ENCODE data around the gene RUBCNL.
"Not testable (repeated sequence)": the region's sequence is repeated elsewhere in the genome, so short reads cannot be mapped to it uniquely, and the experiment has no call there.

RUBCNL gene

DNA sequence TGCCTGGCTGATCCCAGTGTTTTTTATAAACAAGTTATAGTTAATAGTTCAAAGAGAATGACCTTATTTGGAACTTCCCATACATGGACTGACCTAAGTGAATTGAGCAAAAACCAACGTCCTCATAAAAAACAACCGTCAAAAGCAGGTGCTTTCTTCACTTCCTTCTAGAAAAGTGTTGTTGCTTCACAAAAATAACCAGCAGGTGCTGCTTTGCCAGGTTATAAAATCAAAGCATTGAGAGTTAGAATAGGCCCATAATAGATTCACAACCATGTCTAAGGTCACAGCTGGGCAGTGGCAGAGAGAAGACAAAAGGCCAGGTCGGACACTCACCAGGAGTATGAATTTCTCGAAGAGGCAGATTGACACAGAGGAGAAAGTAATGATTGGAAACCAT, 9.5 kb downstream of the RUBCNL start:
- no peak overlapping the region for H3K27ac ChIP-seq (ENCODE audit: insufficient read depth, low read length, poor library complexity, severe bottlenecking)
- H3K9me3 ChIP-seq (ENCODE audit: control insufficient read depth, low read length) = no peaks in the 10 kb centered on the region
- H3K36me3 ChIP-seq (ENCODE audit: control insufficient read depth, insufficient read depth, low read length) = no peaks in the 10 kb centered on the region
- H3K4me3 ChIP-seq (ENCODE audit: insufficient read depth, low read depth, low read length, poor library complexity, severe bottlenecking) = no peak overlapping the region
- no peak for DNase-seq
- H3K4me1 ChIP-seq (ENCODE audit: control insufficient read depth, insufficient read depth, low read length, poor library complexity, severe bottlenecking) = no peaks in the 10 kb centered on the region
- H3K27me3 ChIP-seq (replicated peaks; ENCODE audit: control insufficient read depth, insufficient read depth, low read length, poor library complexity, severe bottlenecking) = no peaks in the 10 kb centered on the region

DNA sequence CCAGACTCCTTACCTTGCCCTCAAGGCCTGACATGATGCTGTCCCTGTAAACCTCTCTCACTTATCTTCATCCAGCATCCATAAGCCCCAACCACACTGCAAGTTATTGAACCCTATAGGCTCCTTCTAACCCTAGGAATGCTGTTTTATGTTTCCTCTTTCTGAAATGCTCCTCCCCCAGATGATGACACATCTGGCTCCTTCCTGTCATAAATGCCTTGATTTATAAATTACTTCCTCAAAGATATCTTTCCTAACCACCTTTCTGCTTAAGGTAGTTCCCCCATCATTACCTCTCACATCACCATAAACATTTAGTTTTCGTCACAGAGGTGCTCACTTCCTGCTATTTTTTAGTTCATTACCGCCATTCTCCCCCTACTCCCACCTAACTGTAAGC, 12.3 kb downstream of the RUBCNL start:
- H3K27me3 ChIP-seq (replicated peaks; ENCODE audit: control insufficient read depth, insufficient read depth, low read length, poor library complexity, severe bottlenecking) = no peaks in the 10 kb centered on the region
- H3K4me1 ChIP-seq (ENCODE audit: control insufficient read depth, insufficient read depth, low read length, poor library complexity, severe bottlenecking) = no peaks in the 10 kb centered on the region
- no peak overlapping the region for H3K4me3 ChIP-seq (ENCODE audit: insufficient read depth, low read depth, low read length, poor library complexity, severe bottlenecking)
- no peaks in the 10 kb centered on the region for H3K36me3 ChIP-seq (ENCODE audit: control insufficient read depth, insufficient read depth, low read length)
- DNase-seq = no peak
- H3K27ac ChIP-seq (ENCODE audit: insufficient read depth, low read length, poor library complexity, severe bottlenecking) = no peak overlapping the region
- H3K9me3 ChIP-seq (ENCODE audit: control insufficient read depth, low read length) = no peaks in the 10 kb centered on the region

DNA sequence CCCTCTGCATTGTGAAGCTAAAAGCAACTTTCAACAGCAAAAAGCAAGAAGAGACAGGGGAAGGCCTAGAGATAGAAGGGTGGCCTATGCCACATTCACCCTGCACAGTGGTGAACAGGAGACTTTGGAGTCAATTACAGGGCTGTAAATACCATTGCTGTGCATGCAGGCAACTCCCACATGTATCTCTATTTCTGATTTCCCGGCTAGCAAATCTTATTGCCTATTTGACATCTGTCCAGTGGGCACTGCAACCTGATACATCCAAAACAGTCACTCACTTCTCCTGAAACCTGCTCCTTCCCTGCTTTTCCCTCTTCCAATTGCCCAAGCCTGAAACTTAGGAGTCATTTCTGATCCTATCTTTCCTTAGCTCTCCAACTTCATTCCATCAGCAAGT, 13.4 kb downstream of the RUBCNL start:
- no peak overlapping the region for H3K4me3 ChIP-seq (ENCODE audit: insufficient read depth, low read depth, low read length, poor library complexity, severe bottlenecking)
- no peaks in the 10 kb centered on the region for H3K27me3 ChIP-seq (replicated peaks; ENCODE audit: control insufficient read depth, insufficient read depth, low read length, poor library complexity, severe bottlenecking)
- no peak for DNase-seq
- H3K27ac ChIP-seq (ENCODE audit: insufficient read depth, low read length, poor library complexity, severe bottlenecking) = no peak overlapping the region
- H3K4me1 ChIP-seq (ENCODE audit: control insufficient read depth, insufficient read depth, low read length, poor library complexity, severe bottlenecking) = no peaks in the 10 kb centered on the region
- H3K9me3 ChIP-seq (ENCODE audit: control insufficient read depth, low read length) = no peaks in the 10 kb centered on the region
- H3K36me3 ChIP-seq (ENCODE audit: control insufficient read depth, insufficient read depth, low read length) = no peaks in the 10 kb centered on the region

DNA sequence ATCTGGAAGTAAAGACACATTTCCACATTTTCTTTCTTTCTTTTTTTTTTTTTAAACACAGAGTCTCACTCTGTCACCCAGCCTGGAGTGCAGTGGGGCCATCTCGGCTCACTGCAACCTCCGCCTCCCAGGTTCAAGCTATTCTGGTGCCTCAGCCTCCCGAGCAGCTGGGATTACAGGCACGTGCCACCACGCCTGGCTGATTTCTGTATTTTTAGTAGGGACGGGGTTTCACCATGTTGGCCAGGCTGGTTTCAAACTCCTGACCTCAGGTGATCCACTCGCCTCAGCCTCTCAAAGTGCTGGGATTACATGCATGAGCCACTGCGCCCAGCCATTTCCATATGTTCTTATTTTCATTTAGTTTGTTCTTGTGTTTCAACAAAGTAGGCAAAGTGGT, 14.1 kb downstream of the RUBCNL start:
- H3K9me3 ChIP-seq (ENCODE audit: control insufficient read depth, low read length); H3K4me1 ChIP-seq (ENCODE audit: control insufficient read depth, insufficient read depth, low read length, poor library complexity, severe bottlenecking); H3K27me3 ChIP-seq (replicated peaks; ENCODE audit: control insufficient read depth, insufficient read depth, low read length, poor library complexity, severe bottlenecking); H3K4me3 ChIP-seq (ENCODE audit: insufficient read depth, low read depth, low read length, poor library complexity, severe bottlenecking); H3K27ac ChIP-seq (ENCODE audit: insufficient read depth, low read length, poor library complexity, severe bottlenecking); H3K36me3 ChIP-seq (ENCODE audit: control insufficient read depth, insufficient read depth, low read length); DNase-seq: not testable (repeated sequence)

DNA sequence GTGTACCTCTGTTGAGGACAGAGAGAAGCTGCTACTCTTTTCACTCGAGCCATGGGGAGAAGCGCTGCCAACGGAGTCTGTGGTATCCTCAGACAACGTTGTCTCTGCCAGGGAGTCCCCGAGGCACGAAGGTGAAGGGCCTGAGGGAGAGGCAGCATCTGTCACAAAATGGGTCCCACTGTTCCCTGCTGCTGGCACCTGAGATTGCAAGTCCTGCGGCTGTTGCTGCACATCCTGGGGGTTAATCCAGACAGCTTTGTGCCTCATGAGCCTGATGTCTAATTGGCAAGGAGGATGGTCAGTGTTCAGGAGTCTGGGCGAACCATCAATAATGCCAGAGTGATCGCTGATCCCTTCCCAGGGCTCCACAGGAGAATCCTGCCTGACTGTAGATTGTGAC, 15.0 kb downstream of the RUBCNL start:
- no peak for DNase-seq
- Histone ChIP-seq H3K27me3 (replicated peaks; ENCODE audit: control insufficient read depth, insufficient read depth, low read length, poor library complexity, severe bottlenecking) (no peaks in the 10 kb centered on the region), H3K9me3 (ENCODE audit: control insufficient read depth, low read length) (no peaks in the 10 kb centered on the region), H3K27ac (ENCODE audit: insufficient read depth, low read length, poor library complexity, severe bottlenecking) (no peak overlapping the region), H3K4me1 (ENCODE audit: control insufficient read depth, insufficient read depth, low read length, poor library complexity, severe bottlenecking) (no peaks in the 10 kb centered on the region), H3K36me3 (ENCODE audit: control insufficient read depth, insufficient read depth, low read length) (no peaks in the 10 kb centered on the region), H3K4me3 (ENCODE audit: insufficient read depth, low read depth, low read length, poor library complexity, severe bottlenecking) (no peak overlapping the region)

DNA sequence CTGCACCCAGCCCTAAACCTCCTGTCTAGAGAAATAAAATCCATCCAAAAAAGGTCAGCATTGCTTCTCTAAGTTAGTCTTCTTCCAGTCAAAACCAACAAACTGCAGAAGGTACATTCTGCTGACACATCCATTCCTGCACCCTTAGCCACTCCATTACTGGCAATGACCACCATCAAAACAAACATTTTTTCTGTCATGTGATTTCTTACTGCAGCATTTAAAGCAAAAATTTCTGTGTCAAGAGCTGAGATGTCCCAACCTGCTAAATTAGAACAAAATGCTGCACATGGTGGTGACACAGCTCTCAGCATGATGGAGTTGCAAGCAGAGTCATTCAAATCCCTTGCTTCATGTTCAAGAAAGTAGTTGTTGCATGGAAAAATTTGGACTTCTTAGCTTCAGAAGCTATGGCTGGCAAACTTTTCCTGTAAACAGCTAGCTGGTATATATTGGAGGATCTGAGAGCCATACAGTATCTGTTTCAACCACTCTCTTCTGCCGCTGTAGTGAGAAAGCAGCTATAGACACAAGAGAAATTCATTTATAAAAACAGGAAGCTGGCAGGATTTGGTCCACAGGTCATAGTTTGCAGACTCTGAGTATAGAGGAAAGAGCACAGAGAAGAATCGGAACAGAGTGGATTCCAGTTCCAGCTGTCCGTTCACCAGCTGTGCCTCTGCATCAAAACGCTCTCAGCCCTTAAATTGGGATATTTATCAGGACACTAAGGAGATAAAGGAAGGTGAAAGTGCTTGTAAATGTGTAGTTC, 17.4 kb downstream of the RUBCNL start:
- Histone ChIP-seq H3K9me3 (ENCODE audit: control insufficient read depth, low read length) (no peaks in the 10 kb centered on the region), H3K27me3 (replicated peaks; ENCODE audit: control insufficient read depth, insufficient read depth, low read length, poor library complexity, severe bottlenecking) (no peaks in the 10 kb centered on the region), H3K36me3 (ENCODE audit: control insufficient read depth, insufficient read depth, low read length) (no peaks in the 10 kb centered on the region), H3K27ac (ENCODE audit: insufficient read depth, low read length, poor library complexity, severe bottlenecking) (no peak overlapping the region), H3K4me3 (ENCODE audit: insufficient read depth, low read depth, low read length, poor library complexity, severe bottlenecking) (no peak overlapping the region), H3K4me1 (ENCODE audit: control insufficient read depth, insufficient read depth, low read length, poor library complexity, severe bottlenecking) (no peaks in the 10 kb centered on the region)
- DNase-seq = no peak

DNA sequence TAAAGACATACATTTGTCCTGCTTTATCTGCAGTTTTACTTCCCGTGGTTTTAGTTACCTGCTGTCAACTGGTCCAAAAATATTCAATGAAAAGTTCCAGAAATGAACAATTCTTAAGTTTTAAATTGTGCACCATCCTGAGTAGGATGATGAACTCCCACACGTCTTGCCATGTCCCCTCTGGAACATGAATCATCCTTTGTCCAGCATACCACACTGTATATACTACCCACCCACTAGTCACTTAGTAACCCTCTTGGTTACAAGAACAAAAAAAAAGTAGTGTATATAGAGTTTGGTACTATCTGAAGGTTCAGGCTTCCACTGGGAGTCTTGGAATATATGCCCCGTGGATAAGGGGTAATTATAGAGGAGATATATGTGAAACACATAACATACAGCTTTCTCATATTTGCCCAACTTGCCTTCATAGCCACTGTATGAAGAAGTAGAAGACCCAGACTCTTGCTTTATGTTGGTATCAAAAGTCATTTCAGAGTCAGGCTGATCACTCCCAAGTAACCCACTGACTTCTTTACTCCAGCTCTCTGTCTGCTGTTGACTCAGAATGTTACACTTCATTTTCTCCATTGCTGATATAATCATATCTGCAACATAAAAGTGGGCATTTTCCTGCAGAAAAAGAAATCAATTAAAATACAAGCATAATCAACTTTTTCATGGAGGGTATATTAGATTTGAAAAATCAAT, 19.3 kb downstream of the RUBCNL start:
- no peak overlapping the region for H3K4me3 ChIP-seq (ENCODE audit: insufficient read depth, low read depth, low read length, poor library complexity, severe bottlenecking)
- no peaks in the 10 kb centered on the region for H3K27me3 ChIP-seq (replicated peaks; ENCODE audit: control insufficient read depth, insufficient read depth, low read length, poor library complexity, severe bottlenecking)
- DNase-seq = no peak
- H3K4me1 ChIP-seq (ENCODE audit: control insufficient read depth, insufficient read depth, low read length, poor library complexity, severe bottlenecking) = no peaks in the 10 kb centered on the region
- no peaks in the 10 kb centered on the region for H3K36me3 ChIP-seq (ENCODE audit: control insufficient read depth, insufficient read depth, low read length)
- H3K27ac ChIP-seq (ENCODE audit: insufficient read depth, low read length, poor library complexity, severe bottlenecking) = no peak overlapping the region
- H3K9me3 ChIP-seq (ENCODE audit: control insufficient read depth, low read length) = no peaks in the 10 kb centered on the region

DNA sequence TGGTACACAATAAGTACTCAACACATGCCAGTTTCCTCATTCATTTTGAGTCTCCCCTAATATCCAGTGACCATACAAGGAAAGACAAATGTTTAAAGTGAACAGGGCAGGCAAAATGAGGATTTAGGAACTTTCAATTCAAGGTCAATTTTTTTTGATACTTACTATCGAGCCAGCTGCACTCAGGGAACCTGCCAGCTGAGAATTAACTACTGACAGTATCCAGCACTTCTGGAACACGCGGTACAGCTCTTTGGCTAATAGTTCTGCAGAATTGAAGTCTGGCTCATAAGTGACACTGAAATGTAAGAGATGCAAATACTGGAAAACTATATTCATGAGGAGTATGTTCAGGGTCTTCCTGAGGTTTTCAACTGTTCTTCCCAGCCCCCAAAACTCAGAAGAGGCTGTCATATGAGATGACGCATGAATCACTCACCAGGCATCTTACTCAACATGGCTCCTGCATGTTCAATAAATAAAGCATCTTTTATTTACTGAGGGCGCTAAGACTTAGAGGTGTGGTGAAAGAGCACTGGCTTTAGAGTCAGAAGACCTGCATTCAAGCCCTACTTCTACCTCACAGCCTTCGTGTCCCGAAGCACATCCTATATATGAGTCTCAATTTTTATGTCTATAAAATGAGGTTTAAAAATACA, 25.6 kb downstream of the RUBCNL start:
- no peaks in the 10 kb centered on the region for H3K4me1 ChIP-seq (ENCODE audit: control insufficient read depth, insufficient read depth, low read length, poor library complexity, severe bottlenecking)

DNA sequence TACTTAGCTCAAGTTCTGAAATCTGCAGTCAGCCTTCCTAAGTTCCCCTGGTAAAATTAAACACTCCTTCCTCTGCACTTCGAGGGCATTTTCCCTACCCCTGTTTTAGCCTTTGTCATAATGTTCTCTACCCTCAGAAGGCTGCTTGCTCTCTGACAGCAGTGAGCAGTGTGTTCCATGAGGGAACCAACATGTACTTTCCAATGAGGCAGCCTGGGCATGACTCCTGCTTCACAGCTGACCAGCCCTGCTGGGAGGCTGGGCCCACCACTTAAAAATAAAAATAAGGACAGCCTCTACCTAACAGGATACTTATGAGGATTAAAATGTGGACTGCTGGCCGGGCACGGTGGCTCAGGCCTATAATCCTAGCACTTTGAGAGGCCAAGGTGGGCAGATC, 26.4 kb downstream of the RUBCNL start:
- no peak for DNase-seq
- Histone ChIP-seq H3K4me1 (ENCODE audit: control insufficient read depth, insufficient read depth, low read length, poor library complexity, severe bottlenecking) (no peaks in the 10 kb centered on the region), H3K36me3 (ENCODE audit: control insufficient read depth, insufficient read depth, low read length) (no peaks in the 10 kb centered on the region), H3K4me3 (ENCODE audit: insufficient read depth, low read depth, low read length, poor library complexity, severe bottlenecking) (no peak overlapping the region), H3K9me3 (ENCODE audit: control insufficient read depth, low read length) (no peaks in the 10 kb centered on the region), H3K27me3 (replicated peaks; ENCODE audit: control insufficient read depth, insufficient read depth, low read length, poor library complexity, severe bottlenecking) (no peaks in the 10 kb centered on the region), H3K27ac (ENCODE audit: insufficient read depth, low read length, poor library complexity, severe bottlenecking) (no peak overlapping the region)

More for the DNA sequence above, 25.6 kb downstream of the RUBCNL start:
- Histone ChIP-seq H3K4me3 (ENCODE audit: insufficient read depth, low read depth, low read length, poor library complexity, severe bottlenecking) (no peak overlapping the region), H3K27ac (ENCODE audit: insufficient read depth, low read length, poor library complexity, severe bottlenecking) (no peak overlapping the region), H3K36me3 (ENCODE audit: control insufficient read depth, insufficient read depth, low read length) (no peaks in the 10 kb centered on the region), H3K9me3 (ENCODE audit: control insufficient read depth, low read length) (no peaks in the 10 kb centered on the region), H3K27me3 (replicated peaks; ENCODE audit: control insufficient read depth, insufficient read depth, low read length, poor library complexity, severe bottlenecking) (no peaks in the 10 kb centered on the region)
- no peak for DNase-seq

DNA sequence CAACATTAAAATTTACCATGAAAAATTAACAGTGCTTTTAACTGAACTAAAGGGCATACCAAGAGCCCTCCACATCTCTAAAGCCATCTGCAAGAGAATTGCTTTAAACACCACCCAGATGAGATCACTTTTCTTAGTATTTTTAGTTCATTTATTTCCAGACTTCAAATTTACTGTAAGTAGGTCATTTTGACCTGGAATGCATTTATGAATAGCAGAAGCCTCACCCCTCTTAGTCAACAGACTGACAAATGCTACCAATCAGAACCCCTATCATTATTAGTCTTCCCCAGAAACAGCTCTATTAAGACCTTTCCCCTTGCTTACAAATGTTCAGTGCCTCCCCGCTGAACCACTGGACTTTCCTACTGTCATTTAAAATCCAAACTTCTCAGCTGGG, 27.3 kb downstream of the RUBCNL start:
- no peak overlapping the region for H3K4me3 ChIP-seq (ENCODE audit: insufficient read depth, low read depth, low read length, poor library complexity, severe bottlenecking)
- H3K4me1 ChIP-seq (ENCODE audit: control insufficient read depth, insufficient read depth, low read length, poor library complexity, severe bottlenecking) = no peaks in the 10 kb centered on the region
- no peaks in the 10 kb centered on the region for H3K36me3 ChIP-seq (ENCODE audit: control insufficient read depth, insufficient read depth, low read length)
- no peak overlapping the region for H3K27ac ChIP-seq (ENCODE audit: insufficient read depth, low read length, poor library complexity, severe bottlenecking)
- DNase-seq = no peak
- no peaks in the 10 kb centered on the region for H3K27me3 ChIP-seq (replicated peaks; ENCODE audit: control insufficient read depth, insufficient read depth, low read length, poor library complexity, severe bottlenecking)
- H3K9me3 ChIP-seq (ENCODE audit: control insufficient read depth, low read length) = no peaks in the 10 kb centered on the region
